GM18511 (cell line): ENCODE results near the gene CCDC200.
"Not testable (repeated sequence)": the region's sequence is repeated elsewhere in the genome, so short reads cannot be mapped to it uniquely, and the experiment has no call there.

Experiments used
- ATAC-seq: cut with Tn5 transposase; IDR thresholded peaks from one replicate; pipeline ENCODE4 v1.9.1; 2021; ENCODE audit warnings: mild to moderate bottlenecking, moderate library complexity; ENCODE audit not compliant: unreplicated experiment

CCDC200 gene

GRCh38 chr17:43228020-43228782 is at the start of gene CCDC200:
Gene CCDC200 (minus strand): TSS chr17:43228623. CDS start chr17:43228554, 69 bp downstream.
- not testable (repeated sequence) for ATAC-seq

GRCh38 chr17:43272914-43273313 is 44.5 kb upstream of the CCDC200 start:
- not testable (repeated sequence) for ATAC-seq

- not testable (repeated sequence) for ATAC-seq
These were observed 44.1 kb upstream of the CCDC200 start for GRCh38 chr17:43272483-43272882.

- not testable (repeated sequence) for ATAC-seq
These were observed 42.4 kb upstream of the CCDC200 start for GRCh38 chr17:43270552-43271504.

- not testable (repeated sequence) for ATAC-seq
These were observed 18.0 kb upstream of the CCDC200 start for GRCh38 chr17:43246456-43246855.

- ATAC-seq, result not testable (repeated sequence)
These were observed 12.4 kb upstream of the CCDC200 start for GRCh38 chr17:43240596-43241352.

- ATAC-seq, result not testable (repeated sequence)
These were observed 11.2 kb upstream of the CCDC200 start for GRCh38 chr17:43239597-43239996.

- not testable (repeated sequence) for ATAC-seq
These were observed 5.5 kb upstream of the CCDC200 start, which contains the start of gene RNU2-1 for GRCh38 chr17:43233877-43234276. Gene RNU2-1 (minus strand): TSS chr17:43233977.

GRCh38 chr17:43233263-43233662 is 4.8 kb upstream of the CCDC200 start:
- not testable (repeated sequence) for ATAC-seq

GRCh38 chr17:43232021-43232699 is 3.7 kb upstream of the CCDC200 start:
- ATAC-seq, result not testable (repeated sequence)

- ATAC-seq, result not testable (repeated sequence)
These were observed 3.0 kb upstream of the CCDC200 start for GRCh38 chr17:43231205-43232020.

- ATAC-seq, result no peak
These were observed 2.0 kb downstream of the CCDC200 start for GRCh38 chr17:43226393-43226792.

- ATAC-seq, result no peak
These were observed 4.2 kb downstream of the CCDC200 start for GRCh38 chr17:43224146-43224705.

GRCh38 chr17:43220511-43221125 is 7.8 kb downstream of the CCDC200 start:
- no peak for ATAC-seq

GRCh38 chr17:43219746-43220380 is 8.6 kb downstream of the CCDC200 start:
- no peak for ATAC-seq

GRCh38 chr17:43219001-43219400 is 9.4 kb downstream of the CCDC200 start:
- no peak for ATAC-seq

GRCh38 chr17:43217614-43218087 is 10.8 kb downstream of the CCDC200 start:
- no peak for ATAC-seq
